Measurements from ENCODE around the gene IL2RA. TPM values are rescaled to one million over a fixed set of nuclear protein-coding genes. Genes with fewer than 3 reads are reported as not detected.
"Not testable (repeated sequence)": the region's sequence is repeated elsewhere in the genome, so short reads cannot be mapped to it uniquely, and the experiment has no call there.

IL2RA gene
- not detected for total RNA-seq (ENCODE audit: unreplicated experiment)
- long read RNA-seq = 0 reads

DNA sequence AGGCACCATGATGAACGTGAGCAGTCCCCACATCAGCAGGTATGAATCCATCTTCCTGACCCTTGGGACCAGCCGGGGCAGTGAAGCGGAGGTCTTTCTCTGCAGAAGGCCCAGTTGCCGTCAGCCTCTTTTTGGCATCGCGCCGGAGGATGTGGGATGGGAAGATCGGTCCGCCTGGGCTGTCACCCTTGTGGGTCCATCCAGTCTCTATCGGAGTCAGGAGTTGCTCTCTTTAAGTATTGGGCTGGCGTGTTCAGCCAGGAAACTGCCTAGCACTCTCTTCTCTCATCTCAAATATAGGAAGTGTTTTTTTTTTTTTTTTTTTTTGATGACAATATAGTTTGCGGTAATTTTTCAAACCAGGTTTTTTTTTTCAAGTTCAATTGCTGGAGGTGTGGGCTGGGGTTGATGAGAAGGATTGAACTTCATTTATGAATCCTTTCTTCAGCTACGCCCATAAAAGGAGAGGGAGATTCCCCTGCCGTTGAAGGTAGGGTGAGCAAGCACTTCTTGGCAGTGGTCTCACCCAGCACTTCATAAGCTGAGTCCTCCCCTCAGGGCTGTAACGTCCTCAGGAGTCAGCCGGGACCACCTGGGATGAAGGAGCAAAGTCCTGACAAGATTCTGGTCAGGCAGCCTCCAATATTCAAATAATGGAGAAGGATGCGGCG, at the start of gene IL2RA:
Gene IL2RA (minus strand): TSS at position 267 of the 671 bp plus-strand sequence. CDS start 216 bp downstream, at position 51.
- TF ChIP-seq, protein P1, sequence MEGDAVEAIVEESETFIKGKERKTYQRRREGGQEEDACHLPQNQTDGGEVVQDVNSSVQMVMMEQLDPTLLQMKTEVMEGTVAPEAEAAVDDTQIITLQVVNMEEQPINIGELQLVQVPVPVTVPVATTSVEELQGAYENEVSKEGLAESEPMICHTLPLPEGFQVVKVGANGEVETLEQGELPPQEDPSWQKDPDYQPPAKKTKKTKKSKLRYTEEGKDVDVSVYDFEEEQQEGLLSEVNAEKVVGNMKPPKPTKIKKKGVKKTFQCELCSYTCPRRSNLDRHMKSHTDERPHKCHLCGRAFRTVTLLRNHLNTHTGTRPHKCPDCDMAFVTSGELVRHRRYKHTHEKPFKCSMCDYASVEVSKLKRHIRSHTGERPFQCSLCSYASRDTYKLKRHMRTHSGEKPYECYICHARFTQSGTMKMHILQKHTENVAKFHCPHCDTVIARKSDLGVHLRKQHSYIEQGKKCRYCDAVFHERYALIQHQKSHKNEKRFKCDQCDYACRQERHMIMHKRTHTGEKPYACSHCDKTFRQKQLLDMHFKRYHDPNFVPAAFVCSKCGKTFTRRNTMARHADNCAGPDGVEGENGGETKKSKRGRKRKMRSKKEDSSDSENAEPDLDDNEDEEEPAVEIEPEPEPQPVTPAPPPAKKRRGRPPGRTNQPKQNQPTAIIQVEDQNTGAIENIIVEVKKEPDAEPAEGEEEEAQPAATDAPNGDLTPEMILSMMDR (IDR thresholded peaks at IDR 0.05; ENCODE audit: unreplicated experiment) = no peak
- H3K27ac Mint-ChIP-seq (ENCODE audit: unreplicated experiment) = no peak within 1 kb of the TSS
- no peak within 1 kb of the TSS for H3K4me3 Mint-ChIP-seq (ENCODE audit: unreplicated experiment)
- no peak for DNase-seq (ENCODE audit: low spot score)
- no peaks in the 10 kb centered on the region for H3K36me3 Mint-ChIP-seq (ENCODE audit: low read depth, unreplicated experiment)
- peaks cover 11% of the 10 kb centered on the region for H3K4me1 Mint-ChIP-seq (ENCODE audit: unreplicated experiment)
- peaks cover under 1% of the 10 kb centered on the region for H3K27me3 Mint-ChIP-seq (ENCODE audit: unreplicated experiment)
- H3K9me3 Mint-ChIP-seq (ENCODE audit: unreplicated experiment) = no peaks in the 10 kb centered on the region

DNA sequence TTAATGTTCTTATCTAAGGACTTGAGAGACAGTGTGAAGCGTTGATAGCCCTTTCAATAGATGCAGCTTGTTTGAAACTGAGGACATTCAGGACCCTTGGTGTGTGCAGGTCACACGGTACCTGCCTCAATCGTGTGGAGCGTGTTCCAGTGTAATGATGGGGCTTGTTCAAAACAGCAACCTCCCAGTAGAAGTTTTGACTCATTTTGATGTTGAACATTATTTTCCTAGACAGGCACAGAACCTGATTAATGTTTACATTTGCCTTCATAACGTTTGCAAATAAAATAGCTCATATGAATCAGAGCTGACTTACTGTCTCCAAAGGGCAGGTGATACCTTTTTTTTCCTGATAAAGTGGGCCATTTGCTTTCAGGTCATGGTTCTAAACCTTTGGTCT, 48.0 kb upstream of the IL2RA start:
- Mint-ChIP-seq H3K36me3 (ENCODE audit: low read depth, unreplicated experiment) (peaks cover 57% of the 10 kb centered on the region), H3K4me3 (ENCODE audit: unreplicated experiment) (no peak overlapping the region), H3K4me1 (ENCODE audit: unreplicated experiment) (no peaks in the 10 kb centered on the region), H3K9me3 (ENCODE audit: unreplicated experiment) (no peaks in the 10 kb centered on the region), H3K27ac (ENCODE audit: unreplicated experiment) (peak overlapping the region; percentile 2), H3K27me3 (ENCODE audit: unreplicated experiment) (peaks cover 2% of the 10 kb centered on the region)
- no peak for DNase-seq (ENCODE audit: low spot score)
- TF ChIP-seq, protein P1 (IDR thresholded peaks at IDR 0.05; ENCODE audit: unreplicated experiment) = no peak

DNA sequence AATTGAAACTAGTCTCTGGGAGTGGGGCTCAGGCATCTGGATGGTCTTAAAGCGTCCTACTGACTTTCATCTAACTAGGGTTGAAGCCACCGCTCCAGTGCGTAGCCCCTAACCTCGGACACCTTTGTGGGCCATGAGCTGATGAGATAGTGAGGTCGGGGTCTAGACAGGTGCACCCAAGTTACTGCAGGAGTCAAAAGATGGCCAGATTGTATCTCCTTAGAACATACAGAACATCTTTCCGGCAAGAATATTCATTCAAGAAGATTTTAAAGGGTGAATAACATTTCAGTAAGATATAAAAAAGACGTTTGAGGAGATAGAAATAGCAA, 47.2 kb upstream of the IL2RA start:
- H3K36me3 Mint-ChIP-seq (ENCODE audit: low read depth, unreplicated experiment) = peaks cover 50% of the 10 kb centered on the region

DNA sequence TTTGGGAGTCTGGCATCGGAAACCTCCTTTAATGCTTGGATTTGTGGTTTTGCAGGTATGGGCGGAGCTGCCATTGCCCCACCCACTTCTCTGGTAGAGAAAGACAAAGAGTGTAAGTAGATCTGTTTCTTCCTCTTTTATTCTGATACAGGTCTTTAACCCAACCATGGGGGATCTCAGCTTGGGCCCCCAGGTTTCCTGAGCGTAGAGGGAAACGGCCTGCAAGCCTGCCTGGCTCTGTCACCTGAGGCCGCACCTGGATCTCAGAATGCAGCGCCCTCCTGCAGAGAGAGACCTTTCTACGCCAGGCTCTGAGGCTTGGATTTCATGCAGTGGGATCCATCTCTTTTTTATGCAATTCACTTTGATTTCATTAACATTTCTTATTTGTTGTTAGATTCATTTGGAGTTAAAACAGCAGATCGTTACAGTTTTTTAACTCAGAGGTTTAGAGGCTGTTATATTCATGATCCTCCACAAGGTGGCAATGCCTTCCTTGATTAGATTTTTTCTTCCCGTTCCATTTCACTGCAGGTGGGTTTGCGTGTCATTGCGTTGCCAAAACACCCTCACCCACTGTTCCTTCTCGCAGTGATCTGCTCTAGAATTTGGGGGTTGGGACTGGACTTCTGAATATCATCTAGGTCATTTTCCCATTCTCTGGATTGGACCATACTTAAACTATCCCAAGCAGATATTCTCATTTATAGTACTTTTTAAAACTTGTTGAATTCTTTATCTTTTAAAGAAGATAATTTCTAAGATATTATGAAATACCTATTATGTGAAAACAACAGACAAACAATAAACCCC, 46.7 kb upstream of the IL2RA start:
- Mint-ChIP-seq H3K27ac (ENCODE audit: unreplicated experiment) (no peak overlapping the region), H3K27me3 (ENCODE audit: unreplicated experiment) (no peaks in the 10 kb centered on the region), H3K9me3 (ENCODE audit: unreplicated experiment) (no peaks in the 10 kb centered on the region), H3K4me3 (ENCODE audit: unreplicated experiment) (no peak overlapping the region), H3K36me3 (ENCODE audit: low read depth, unreplicated experiment) (peaks cover 44% of the 10 kb centered on the region), H3K4me1 (ENCODE audit: unreplicated experiment) (peaks cover 11% of the 10 kb centered on the region)
- peak; percentile 23 for DNase-seq (ENCODE audit: low spot score)
- TF ChIP-seq, protein P1 (IDR thresholded peaks at IDR 0.05; ENCODE audit: unreplicated experiment) = peak; percentile 94

More for the DNA sequence above, 47.2 kb upstream of the IL2RA start:
- Mint-ChIP-seq H3K27ac (ENCODE audit: unreplicated experiment) (no peak overlapping the region), H3K4me3 (ENCODE audit: unreplicated experiment) (no peak overlapping the region), H3K4me1 (ENCODE audit: unreplicated experiment) (peaks cover 5% of the 10 kb centered on the region), H3K27me3 (ENCODE audit: unreplicated experiment) (no peaks in the 10 kb centered on the region), H3K9me3 (ENCODE audit: unreplicated experiment) (no peaks in the 10 kb centered on the region)
- TF ChIP-seq, protein P1 (IDR thresholded peaks at IDR 0.05; ENCODE audit: unreplicated experiment) = no peak
- no peak for DNase-seq (ENCODE audit: low spot score)

DNA sequence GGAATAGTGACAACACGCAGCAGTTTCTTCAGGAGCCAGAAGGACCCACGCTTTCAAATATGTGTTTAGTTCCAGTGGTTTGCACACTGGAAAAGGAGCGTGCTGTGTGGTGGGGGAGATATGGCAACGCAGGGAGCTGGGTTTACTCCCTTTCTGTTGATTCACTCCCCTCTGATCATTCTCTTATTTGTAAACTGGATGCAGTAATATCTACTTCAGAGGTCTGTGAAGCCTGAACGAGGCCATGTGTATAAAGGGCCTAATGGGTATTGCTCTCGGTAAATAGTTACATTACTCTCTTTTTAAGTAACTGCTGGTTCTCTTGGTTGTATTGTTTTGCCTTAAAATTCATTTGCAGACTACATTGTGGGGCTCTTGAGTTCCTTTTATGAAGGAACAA, 45.9 kb upstream of the IL2RA start:
- DNase-seq (ENCODE audit: low spot score) = no peak
- no peak overlapping the region for H3K4me3 Mint-ChIP-seq (ENCODE audit: unreplicated experiment)
- H3K27me3 Mint-ChIP-seq (ENCODE audit: unreplicated experiment) = no peaks in the 10 kb centered on the region
- no peak overlapping the region for H3K27ac Mint-ChIP-seq (ENCODE audit: unreplicated experiment)
- TF ChIP-seq, protein P1 (IDR thresholded peaks at IDR 0.05; ENCODE audit: unreplicated experiment) = no peak
- no peaks in the 10 kb centered on the region for H3K9me3 Mint-ChIP-seq (ENCODE audit: unreplicated experiment)
- peaks cover 13% of the 10 kb centered on the region for H3K4me1 Mint-ChIP-seq (ENCODE audit: unreplicated experiment)
- H3K36me3 Mint-ChIP-seq (ENCODE audit: low read depth, unreplicated experiment) = peaks cover 37% of the 10 kb centered on the region

DNA sequence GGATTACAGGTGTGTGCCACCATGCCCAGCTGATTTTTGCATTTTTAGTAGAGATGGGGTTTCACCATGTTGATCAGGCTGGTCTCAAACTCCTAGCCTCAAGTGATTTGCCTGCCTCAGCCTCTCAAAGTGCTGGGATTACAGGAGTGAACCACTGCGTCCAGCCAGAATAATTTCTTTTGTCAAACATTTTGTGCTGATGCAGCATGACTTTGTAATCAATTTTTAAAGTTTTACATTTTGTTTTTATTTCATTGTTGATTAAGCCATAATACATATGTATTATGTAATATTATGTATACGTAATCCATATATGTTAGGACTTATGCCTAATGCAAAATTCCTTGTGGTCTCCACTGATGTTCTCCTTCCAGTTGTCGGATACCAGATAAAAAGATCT, 45.4 kb upstream of the IL2RA start:
- H3K27ac Mint-ChIP-seq (ENCODE audit: unreplicated experiment); DNase-seq (ENCODE audit: low spot score); H3K27me3 Mint-ChIP-seq (ENCODE audit: unreplicated experiment); H3K4me3 Mint-ChIP-seq (ENCODE audit: unreplicated experiment); H3K9me3 Mint-ChIP-seq (ENCODE audit: unreplicated experiment): not testable (repeated sequence)
- H3K4me1 Mint-ChIP-seq (ENCODE audit: unreplicated experiment) = peaks cover 13% of the 10 kb centered on the region
- H3K36me3 Mint-ChIP-seq (ENCODE audit: low read depth, unreplicated experiment) = peaks cover 36% of the 10 kb centered on the region

Data from endothelial cell (in vitro differentiated cells).